Stimulated activated CD8-positive, alpha-beta memory T cell treated with anti-CD3 and anti-CD28 coated beads, Interleukin-12 subunit alpha, Interleukin-12 subunit beta, amount 100 ng/mL, for 4 hours (primary cell): Measurements from ENCODE around the gene TCERG1.

Experiments
- DNase-seq: peaks from one replicate; pipeline ENCODE4 v3.0.0-alpha.2; 2020; ENCODE audit warnings: low read depth

Gene TCERG1

GRCh38 chr5:146446861-146447733 is at the start of gene TCERG1:
Gene TCERG1 (plus strand): TSS chr5:146447333. CDS start chr5:146447350, 17 bp downstream.
- peak; percentile 92 for DNase-seq

GRCh38 chr5:146398826-146399225 is 48.3 kb upstream of the TCERG1 start:
- DNase-seq = no peak

GRCh38 chr5:146399481-146399880 is 47.7 kb upstream of the TCERG1 start:
- no peak for DNase-seq

GRCh38 chr5:146400201-146400600 is 46.9 kb upstream of the TCERG1 start:
- no peak for DNase-seq

GRCh38 chr5:146401021-146401420 is 46.1 kb upstream of the TCERG1 start:
- no peak for DNase-seq

- no peak for DNase-seq
Observed at GRCh38 chr5:146402949-146403348, 44.2 kb upstream of the TCERG1 start.

GRCh38 chr5:146409054-146409671 is 38.0 kb upstream of the TCERG1 start:
- no peak for DNase-seq

GRCh38 chr5:146410272-146410671 is 36.9 kb upstream of the TCERG1 start:
- no peak for DNase-seq

GRCh38 chr5:146419696-146420095 is 27.4 kb upstream of the TCERG1 start:
- no peak for DNase-seq

- no peak for DNase-seq
Observed at GRCh38 chr5:146425023-146425422, 22.1 kb upstream of the TCERG1 start.

- DNase-seq = no peak
Observed at GRCh38 chr5:146426305-146426704, 20.8 kb upstream of the TCERG1 start.

GRCh38 chr5:146426853-146427618 is 20.1 kb upstream of the TCERG1 start:
- DNase-seq = no peak

GRCh38 chr5:146427619-146427997 is 19.5 kb upstream of the TCERG1 start:
- DNase-seq = no peak

GRCh38 chr5:146428658-146429057 is 18.5 kb upstream of the TCERG1 start:
- no peak for DNase-seq

GRCh38 chr5:146440353-146440752 is 6.8 kb upstream of the TCERG1 start:
- DNase-seq = no peak

- DNase-seq = no peak
Observed at GRCh38 chr5:146440870-146441495, 6.2 kb upstream of the TCERG1 start.

GRCh38 chr5:146441896-146442295 is 5.2 kb upstream of the TCERG1 start:
- no peak for DNase-seq

GRCh38 chr5:146447734-146448380 is 724 bp downstream of the TCERG1 start:
- DNase-seq = no peak

GRCh38 chr5:146448783-146449519 is 1.8 kb downstream of the TCERG1 start:
- no peak for DNase-seq

- DNase-seq = no peak
Observed at GRCh38 chr5:146450002-146450401, 2.9 kb downstream of the TCERG1 start.

GRCh38 chr5:146451411-146451810 is 4.3 kb downstream of the TCERG1 start:
- DNase-seq = no peak
